Measurements from ENCODE around the gene BCL2L11. TPM values are rescaled to one million over a fixed set of nuclear protein-coding genes. Genes with fewer than 3 reads are reported as not detected.

BCL2L11 gene
- total RNA-seq, 1 donor from 2014 or later, result 29.0 TPM

DNA sequence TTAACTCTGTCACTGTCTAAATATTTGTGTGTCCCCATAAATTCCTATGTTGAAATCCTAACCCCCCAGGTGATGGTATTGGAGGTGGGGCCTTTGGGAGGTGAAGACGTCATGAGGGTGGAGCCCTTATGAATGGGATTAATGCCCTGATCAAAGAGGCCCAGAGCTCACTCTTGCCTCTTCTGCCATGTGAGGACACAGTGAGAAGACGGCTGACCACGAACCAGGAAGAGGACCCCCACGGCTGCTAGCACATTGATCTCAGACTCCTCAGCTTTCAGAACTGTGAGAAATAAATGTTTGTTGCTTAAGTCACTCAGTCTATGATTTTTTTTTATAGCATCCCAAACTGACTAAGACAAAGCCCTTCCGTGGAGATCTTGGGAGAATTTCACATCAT lies 71.2 kb downstream of the BCL2L11 start:
- DNase-seq (ENCODE audit: low read depth in 2 of 2), result no peak

- DNase-seq (ENCODE audit: low read depth in 2 of 2), result no peak
Measured at GRCh38 chr2:111192776-111193368, 72.2 kb downstream of the BCL2L11 start.

DNA sequence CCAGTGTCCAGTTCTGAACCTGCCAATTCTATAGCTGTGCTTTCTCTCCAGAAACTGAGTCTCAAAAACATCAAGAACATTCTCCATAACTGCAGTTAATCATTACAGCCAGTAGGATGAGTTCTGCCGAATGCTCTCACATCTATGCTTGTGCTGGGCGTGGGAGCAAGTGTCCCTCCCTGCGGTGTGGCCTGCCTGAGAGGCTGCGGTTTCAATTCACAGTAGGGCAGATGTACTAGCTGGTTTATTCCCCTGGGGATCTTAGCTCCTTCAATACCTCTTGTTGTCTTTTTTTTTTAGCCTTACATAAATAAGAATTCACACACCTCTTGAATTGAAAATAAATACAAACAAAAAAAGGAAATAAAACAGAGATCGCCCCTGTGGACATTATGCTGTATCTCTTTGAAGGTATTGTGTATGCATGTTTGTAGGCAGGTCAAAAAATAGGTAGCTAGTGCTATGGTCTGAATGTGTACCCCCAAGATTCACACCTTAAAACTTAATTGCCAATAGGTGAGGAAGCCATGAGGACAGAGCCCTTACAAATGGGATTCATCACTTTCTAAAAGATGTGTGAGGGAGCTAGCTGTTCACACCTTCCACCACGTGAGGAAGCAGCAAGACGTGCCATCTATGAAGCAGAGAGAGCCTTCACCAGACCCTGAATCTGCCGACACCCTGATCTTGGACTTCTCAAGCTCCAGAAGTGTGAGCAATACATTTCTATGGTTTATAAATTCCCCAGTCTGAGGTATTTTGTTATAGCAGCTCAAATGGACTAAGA lies 74.3 kb downstream of the BCL2L11 start:
- no peak for DNase-seq (ENCODE audit: low read depth in 2 of 2)

DNA sequence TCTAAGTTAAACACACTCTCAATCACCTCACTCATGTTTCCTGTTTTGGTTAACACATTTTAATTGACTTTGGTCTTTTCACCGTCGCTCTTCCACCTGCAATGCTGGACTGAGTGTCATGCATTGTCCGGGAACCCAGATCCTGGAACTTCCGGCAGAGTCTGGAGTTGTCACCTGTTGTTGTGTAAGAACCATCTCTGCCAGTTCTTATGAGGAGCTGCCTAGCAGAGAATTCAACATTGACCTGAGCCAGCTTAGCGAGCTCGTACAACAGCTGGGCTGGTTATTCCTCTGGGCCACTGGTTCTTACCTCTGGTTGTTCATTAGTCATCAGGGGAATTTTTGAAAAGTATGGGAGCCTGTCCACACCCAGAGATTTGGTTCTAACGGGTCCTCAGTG lies 75.7 kb downstream of the BCL2L11 start:
- DNase-seq (ENCODE audit: low read depth in 2 of 2), result peak; percentile 28 to 50

DNA sequence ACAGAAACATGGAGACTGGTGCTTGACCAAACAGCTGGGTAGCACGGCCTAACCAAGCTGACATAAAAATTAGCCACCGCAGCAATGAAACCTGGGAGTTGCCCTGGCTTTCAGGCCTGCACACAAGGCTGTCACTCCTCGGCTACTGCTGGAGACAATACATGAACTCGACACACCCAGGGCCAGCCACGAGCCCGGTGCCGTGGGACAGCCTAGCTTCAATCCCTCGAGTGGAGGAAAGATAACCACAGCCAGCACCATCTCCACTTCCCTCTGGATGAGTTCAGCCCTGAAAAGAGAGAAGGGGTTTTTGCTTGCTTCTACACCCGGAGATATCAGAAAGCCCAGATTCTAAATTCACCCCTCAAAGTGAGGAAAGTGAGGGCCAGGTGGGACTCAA lies 78.0 kb downstream of the BCL2L11 start:
- DNase-seq (ENCODE audit: low read depth in 2 of 2), result no peak

DNA sequence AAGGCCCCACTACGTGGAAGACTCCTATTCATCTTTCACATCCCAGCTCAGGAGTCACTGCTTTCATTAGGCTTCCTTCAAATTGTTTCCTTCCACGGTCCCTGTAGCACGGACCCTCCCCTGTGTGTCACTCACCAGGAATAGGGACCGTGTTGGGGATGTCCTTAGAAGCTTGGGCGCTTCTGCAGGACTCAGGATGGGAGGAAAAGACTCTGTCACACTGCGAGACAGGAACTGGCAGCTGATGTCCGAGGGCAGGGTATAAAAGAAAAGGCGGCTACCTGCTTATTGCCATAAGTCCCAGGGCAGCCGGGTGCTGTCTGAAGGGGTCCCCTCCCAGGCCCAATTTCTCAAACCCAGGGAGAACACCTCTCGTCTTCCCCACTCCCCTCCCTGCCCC lies 79.1 kb downstream of the BCL2L11 start:
- DNase-seq (ENCODE audit: low read depth in 2 of 2), result no peak

GRCh38 chr2:111200333-111200881 lies 79.7 kb downstream of the BCL2L11 start:
- peak in 1 of 2 donors; percentile 67 for DNase-seq (ENCODE audit: low read depth in 2 of 2)

DNA sequence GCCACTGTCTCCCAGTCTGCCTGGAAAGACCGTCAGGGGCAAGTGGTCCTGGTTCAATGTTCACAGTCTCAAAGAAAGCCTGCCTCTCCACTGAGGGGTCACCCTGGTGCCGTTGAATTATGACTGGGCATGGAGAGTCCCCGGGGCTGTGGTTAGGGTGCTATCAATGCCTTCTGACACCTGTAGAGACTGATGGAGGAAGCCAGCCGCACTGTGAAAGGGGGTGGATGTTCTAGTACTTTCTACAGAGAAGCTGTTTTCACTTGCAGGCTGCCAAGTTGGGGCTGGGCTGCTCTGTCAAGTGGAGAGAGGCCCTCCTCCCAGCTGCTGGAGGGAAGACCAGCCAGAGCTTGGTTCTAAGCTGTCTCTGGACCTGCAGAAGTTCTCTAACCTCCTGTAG lies 80.5 kb downstream of the BCL2L11 start:
- no peak for DNase-seq (ENCODE audit: low read depth in 2 of 2)

- DNase-seq (ENCODE audit: low read depth in 2 of 2), result peak; percentile 26 to 94
Measured at GRCh38 chr2:111202266-111203040, 81.7 kb downstream of the BCL2L11 start.

- no peak for DNase-seq (ENCODE audit: low read depth in 2 of 2)
Measured at GRCh38 chr2:111204706-111205105, 84.0 kb downstream of the BCL2L11 start.

GRCh38 chr2:111205774-111206173 lies 85.1 kb downstream of the BCL2L11 start:
- no peak for DNase-seq (ENCODE audit: low read depth in 2 of 2)

GRCh38 chr2:111207851-111208250 lies 87.1 kb downstream of the BCL2L11 start:
- no peak for DNase-seq (ENCODE audit: low read depth in 2 of 2)

DNA sequence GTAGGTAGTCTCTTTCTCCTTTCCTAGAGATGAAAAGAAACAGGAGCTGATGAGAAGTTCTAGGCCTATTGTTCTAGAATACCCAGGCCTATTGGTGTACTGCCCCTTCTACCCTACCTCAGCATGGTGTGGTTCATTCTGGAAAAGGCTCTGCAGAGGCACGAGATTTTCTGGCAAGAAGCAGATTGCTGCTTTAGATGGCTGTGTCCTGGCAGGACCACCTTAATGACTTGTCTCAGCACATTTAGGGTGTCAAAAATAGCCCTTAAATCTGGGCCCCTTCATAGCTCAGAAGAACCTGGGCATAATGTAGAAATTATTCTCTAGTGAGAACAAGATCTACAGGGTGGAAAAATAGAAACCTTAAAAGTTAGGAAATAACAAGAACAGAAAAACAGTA lies 87.9 kb downstream of the BCL2L11 start:
- DNase-seq (ENCODE audit: low read depth in 2 of 2), result no peak

DNA sequence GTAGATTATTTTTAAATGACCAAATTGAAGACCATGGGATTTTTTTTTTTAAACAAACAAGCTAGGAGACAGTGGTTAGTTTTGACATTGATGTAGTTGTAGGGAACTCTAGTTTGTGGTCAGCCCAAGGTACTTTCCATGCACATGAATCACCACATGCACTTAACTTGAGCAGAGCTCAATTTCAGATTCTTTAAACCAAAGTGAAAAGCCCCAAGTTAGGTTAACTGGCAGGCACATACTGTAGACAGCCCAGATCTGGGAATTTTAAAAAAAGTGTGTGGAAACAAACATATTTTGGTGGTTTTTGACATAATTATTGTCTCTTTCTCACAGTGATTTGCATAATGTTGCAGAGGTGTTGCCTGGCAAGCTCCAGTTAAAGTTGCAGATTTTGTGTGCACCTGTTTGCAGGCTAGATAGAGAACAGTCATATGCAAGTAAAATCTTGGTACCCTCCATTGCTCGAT lies 88.4 kb downstream of the BCL2L11 start:
- DNase-seq (ENCODE audit: low read depth in 2 of 2), result peak in 1 of 2 donors; percentile 49

- no peak for DNase-seq (ENCODE audit: low read depth in 2 of 2)
Measured at GRCh38 chr2:111210036-111210435, 89.3 kb downstream of the BCL2L11 start.

DNA sequence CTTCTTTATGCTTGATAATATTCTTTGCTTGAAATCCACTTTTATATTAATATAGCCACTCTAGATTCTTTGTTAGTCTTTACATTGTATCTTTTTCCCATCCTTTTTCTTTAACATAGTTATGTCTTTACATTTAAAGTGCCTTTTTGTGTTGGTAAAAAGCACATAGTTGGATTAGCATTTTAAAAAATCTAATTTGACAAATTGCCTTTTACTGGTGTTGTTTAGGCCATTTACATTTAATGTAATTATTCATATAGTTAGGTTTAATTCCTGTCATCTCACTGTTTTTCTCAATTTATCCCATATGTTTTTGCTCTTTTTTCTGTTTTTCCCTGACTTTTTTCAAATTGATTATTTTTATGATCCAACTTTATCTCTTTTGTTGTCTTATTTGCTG lies 93.2 kb downstream of the BCL2L11 start:
- no peak for DNase-seq (ENCODE audit: low read depth in 2 of 2)

- DNase-seq (ENCODE audit: low read depth in 2 of 2), result no peak
Measured at GRCh38 chr2:111216811-111217652, 96.3 kb downstream of the BCL2L11 start.

Measured in lung microvascular endothelial cell (primary cell).